GM18867 (cell line): Measurements from ENCODE around the gene CKAP5.
"Not testable (repeated sequence)": the region's sequence is repeated elsewhere in the genome, so short reads cannot be mapped to it uniquely, and the experiment has no call there.

Experiments
- ATAC-seq: cut with Tn5 transposase; IDR thresholded peaks from one replicate; pipeline ENCODE4 v1.9.1; 2021; ENCODE audit warnings: mild to moderate bottlenecking, moderate library complexity; ENCODE audit not compliant: unreplicated experiment

Gene CKAP5

GRCh38 chr11:46729110-46730027 is 116.7 kb downstream of the CKAP5 start:
- no peak for ATAC-seq

GRCh38 chr11:46728659-46729040 is 117.4 kb downstream of the CKAP5 start:
- ATAC-seq, result no peak

GRCh38 chr11:46727952-46728658 is 118.0 kb downstream of the CKAP5 start:
- ATAC-seq, result no peak

- ATAC-seq, result no peak
These were observed 119.7 kb downstream of the CKAP5 start for GRCh38 chr11:46726206-46726862.

DNA sequence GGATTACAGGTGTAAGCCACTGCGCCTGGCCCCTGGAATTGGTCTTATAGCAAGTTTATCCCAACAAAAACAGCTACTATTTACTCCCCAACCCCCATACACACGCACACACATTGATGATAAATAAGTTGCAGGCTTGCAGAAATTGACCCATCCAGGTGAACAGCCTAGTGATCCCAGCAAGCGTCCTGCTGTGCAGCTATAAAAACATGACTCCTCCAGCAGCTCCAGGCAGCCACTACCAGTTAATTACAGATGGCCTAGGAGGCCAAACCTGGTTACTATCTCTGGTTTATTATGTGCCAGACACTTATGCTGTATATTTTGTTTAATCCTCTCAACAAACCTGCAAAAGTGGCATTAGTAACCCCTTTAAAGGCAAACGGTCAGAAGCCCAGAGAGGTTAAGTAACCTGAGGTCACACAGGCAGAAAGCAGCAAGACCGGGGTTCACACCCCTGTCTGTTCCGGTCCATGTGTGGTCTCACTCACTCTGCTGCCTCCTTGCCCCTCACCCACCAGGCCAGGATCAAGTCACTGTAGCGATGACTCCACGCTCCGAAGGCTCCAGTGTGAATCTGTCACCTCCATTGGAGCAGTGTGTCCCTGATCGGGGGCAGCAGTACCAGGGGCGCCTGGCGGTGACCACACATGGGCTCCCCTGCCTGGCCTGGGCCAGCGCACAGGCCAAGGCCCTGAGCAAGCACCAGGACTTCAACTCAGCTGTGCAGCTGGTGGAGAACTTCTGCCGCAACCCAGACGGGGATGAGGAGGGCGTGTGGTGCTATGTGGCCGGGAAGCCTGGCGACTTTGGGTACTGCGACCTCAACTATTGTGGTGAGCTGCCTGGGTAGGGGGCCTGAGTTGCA is 120.5 kb downstream of the CKAP5 start:
- no peak for ATAC-seq

DNA sequence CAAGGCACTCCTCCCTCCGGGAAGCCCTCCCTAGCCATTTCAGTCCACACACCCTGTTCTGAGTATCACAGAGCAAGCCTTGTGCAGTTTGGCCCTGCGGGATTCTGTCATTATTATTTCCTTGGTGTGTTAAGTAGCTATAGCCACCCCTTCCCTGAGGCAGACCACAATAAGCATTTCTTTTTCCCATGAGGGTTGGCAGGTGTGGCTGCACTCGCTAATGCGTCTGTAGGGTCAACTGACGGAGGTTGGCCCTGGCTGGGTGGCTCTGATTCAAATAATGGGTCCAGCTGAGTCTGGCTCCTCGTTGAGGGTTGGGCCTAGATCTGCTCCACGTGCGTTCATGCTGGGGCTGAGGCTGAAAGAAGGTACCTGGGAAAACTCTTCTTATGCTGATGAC is 122.0 kb downstream of the CKAP5 start:
- no peak for ATAC-seq

DNA sequence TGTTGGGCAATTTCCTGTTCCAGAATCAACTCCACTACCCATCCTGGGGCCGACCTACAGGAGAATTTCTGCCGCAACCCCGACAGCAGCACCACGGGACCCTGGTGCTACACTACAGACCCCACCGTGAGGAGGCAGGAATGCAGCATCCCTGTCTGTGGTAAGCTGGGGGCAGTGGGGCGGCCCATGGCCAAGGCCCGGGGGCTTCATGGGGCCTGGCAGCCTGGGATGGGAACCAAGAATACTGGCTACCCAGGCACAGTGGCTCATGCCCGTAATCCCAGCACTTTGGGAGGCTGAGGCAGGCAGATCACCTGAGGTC is 122.8 kb downstream of the CKAP5 start:
- no peak for ATAC-seq

GRCh38 chr11:46722566-46723358 is 123.3 kb downstream of the CKAP5 start:
- no peak for ATAC-seq

DNA sequence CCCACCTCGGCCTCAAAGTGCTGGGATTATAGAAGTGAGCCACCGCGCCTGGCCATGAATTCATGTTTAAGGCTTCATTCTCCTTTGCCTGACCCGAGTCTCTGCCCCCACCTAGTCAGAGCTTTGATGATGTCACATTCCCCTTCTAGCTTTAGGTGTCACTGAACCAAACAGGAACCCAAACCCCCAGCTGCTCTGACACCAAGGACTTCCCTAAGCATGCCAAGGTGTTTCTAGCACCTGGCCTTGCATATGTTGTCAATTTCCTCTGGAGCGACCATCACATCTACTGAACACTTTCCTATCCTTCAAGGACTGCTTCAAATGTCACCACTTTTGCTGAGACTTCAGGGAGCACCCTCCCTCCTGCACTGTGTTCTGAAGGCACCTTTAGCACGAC is 124.8 kb downstream of the CKAP5 start:
- no peak for ATAC-seq

- no peak for ATAC-seq
These were observed 126.4 kb downstream of the CKAP5 start for GRCh38 chr11:46719543-46720218.

GRCh38 chr11:46719048-46719542 is 127.0 kb downstream of the CKAP5 start, which contains the start of gene F2:
Gene F2 (plus strand): TSS chr11:46719213. CDS start chr11:46719236, 23 bp downstream.
- no peak for ATAC-seq

GRCh38 chr11:46718155-46719019 is 127.7 kb downstream of the CKAP5 start:
- ATAC-seq, result no peak

GRCh38 chr11:46717825-46718154 is 128.3 kb downstream of the CKAP5 start:
- not testable (repeated sequence) for ATAC-seq

DNA sequence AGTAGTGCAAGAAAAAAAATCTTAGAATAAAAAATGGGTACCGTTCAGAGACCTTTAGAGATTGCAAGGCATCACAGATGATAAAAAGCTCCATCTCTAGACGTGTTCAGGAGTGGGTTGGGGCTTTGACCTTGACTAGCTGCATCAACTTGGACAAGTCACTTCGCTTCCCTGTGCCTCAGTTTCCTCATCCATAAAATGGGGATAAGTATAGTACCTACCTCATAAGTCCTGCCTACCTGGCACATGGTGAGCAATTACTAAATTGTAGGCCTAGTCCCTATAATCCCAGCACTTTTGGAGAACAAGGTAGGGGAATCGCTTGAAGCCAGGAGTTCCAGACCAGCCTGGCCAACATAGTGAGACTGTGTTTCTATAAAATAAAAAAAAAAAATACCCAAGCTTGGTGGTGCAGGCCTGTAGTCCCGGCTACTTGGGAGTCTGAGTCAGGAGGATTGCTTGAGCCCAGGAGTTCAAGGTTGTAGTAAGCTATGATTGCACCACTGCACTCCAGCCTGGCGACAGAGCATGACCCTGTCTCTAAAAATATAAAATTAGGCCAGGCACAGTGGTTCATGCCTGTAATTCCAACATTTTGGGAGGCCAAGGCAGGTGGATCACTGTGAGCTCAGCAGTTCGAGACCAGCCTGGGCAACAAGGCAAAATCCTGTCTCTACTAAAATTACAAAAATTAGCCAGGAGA is 133.1 kb downstream of the CKAP5 start:
- ATAC-seq, result no peak

DNA sequence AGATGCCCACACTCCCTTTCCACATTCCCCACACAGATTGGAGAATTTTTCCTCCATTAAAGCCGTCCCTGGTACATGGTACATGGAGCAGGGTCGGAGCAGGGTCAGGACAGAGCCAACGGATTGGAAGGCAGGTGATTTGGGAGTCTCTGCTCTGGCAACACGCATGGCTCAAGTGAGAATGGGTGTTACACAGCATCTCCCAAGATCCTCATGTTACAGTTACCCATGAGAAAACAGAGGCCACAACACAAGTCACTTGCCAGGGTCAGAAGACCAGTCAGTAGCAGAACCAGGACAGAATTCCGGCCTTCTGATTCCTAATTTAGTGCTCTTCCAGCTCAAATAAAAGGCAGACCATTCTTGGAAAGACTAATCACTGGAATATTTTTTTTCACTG is 134.8 kb downstream of the CKAP5 start:
- ATAC-seq, result no peak

GRCh38 chr11:46710821-46711269 is 135.2 kb downstream of the CKAP5 start:
- no peak for ATAC-seq

- not testable (repeated sequence) for ATAC-seq
These were observed 136.7 kb downstream of the CKAP5 start for GRCh38 chr11:46709351-46709750.

GRCh38 chr11:46706886-46707285 is 139.2 kb downstream of the CKAP5 start:
- ATAC-seq, result no peak
